Endothelial cell of umbilical vein (primary cell): ENCODE measurements around the gene RBMS1.

Experiments used
- CTCF ChIP-seq, 2 donors: IDR thresholded peaks; 1 replicate in 1 of 2; 2 replicates in 1 of 2; pipeline ENCODE4 v1.5.1; 2011; ENCODE audit warnings: low read length in 2 of 2, mild to moderate bottlenecking in 2 of 2, moderate library complexity in 2 of 2, control low read depth in 1 of 2, inconsistent platforms in 1 of 2, low read depth in 1 of 2; ENCODE audit not compliant: insufficient read depth in 1 of 2; ENCODE audit errors: extremely low read depth in 1 of 2
- EZH2 ChIP-seq: IDR thresholded peaks from 2 replicates; pipeline ENCODE4 v1.6.1; 2012; ENCODE audit warnings: borderline replicate concordance, low read depth, mild to moderate bottlenecking, moderate library complexity, low read length, inconsistent platforms; ENCODE audit not compliant: severe bottlenecking
- GATA2 ChIP-seq: IDR thresholded peaks from 2 replicates; pipeline ENCODE4 v1.7.0; 2011; ENCODE audit warnings: low read depth, mild to moderate bottlenecking, moderate library complexity, mixed read lengths, low read length; ENCODE audit not compliant: insufficient read length, insufficient read depth
- JUN ChIP-seq: IDR thresholded peaks from 2 replicates; pipeline ENCODE4 v1.6.1; 2011; ENCODE audit warnings: borderline replicate concordance, low read depth; ENCODE audit not compliant: insufficient read length, insufficient read depth
- MAX ChIP-seq: IDR thresholded peaks from 2 replicates; pipeline ENCODE4 v1.6.1; 2011; ENCODE audit not compliant: insufficient read depth, insufficient read length
- MYC ChIP-seq: IDR thresholded peaks from one replicate; pipeline ENCODE4 v1.6.1; 2011; ENCODE audit warnings: mild to moderate bottlenecking, low read depth, low read length
- POLR2A ChIP-seq: IDR thresholded peaks from 2 replicates; pipeline ENCODE4 v1.6.1; 2012; ENCODE audit warnings: low read depth, mild to moderate bottlenecking, control low read depth, low read length
- POLR2AphosphoS5 ChIP-seq: IDR thresholded peaks from 2 replicates; pipeline ENCODE4 v1.6.1; 2012; ENCODE audit warnings: low read depth, mild to moderate bottlenecking, control low read depth, low read length, moderate library complexity; ENCODE audit not compliant: insufficient read depth

GRCh38 chr2:160232905-160233475 is 260.6 kb downstream of the RBMS1 start:
- TF ChIP-seq CTCF (IDR thresholded peaks at IDR 0.05; ENCODE audit: extremely low read depth in 1 of 2, insufficient read depth in 1 of 2, low read depth in 1 of 2, low read length in 2 of 2) = no peak
- no peak for TF ChIP-seq EZH2
- no peak for TF ChIP-seq POLR2A
- TF ChIP-seq MAX = no peak
- TF ChIP-seq JUN = no peak
- TF ChIP-seq POLR2AphosphoS5 = no peak
- no peak for TF ChIP-seq MYC
- TF ChIP-seq GATA2 = no peak
